Globus pallidus (tissue), 1 donor: Measurements from ENCODE around the gene BPTF.
A peak's percentile ranks its signal among the peaks of the same experiment; 100 is the strongest.
"Not testable (repeated sequence)": the region's sequence is repeated elsewhere in the genome, so short reads cannot be mapped to it uniquely, and the experiment has no call there.

Experiments
- DNase-seq: peaks from one replicate; pipeline ENCODE4 v3.0.0-alpha.2; 2015; ENCODE audit warnings: low spot score

Gene BPTF

DNA sequence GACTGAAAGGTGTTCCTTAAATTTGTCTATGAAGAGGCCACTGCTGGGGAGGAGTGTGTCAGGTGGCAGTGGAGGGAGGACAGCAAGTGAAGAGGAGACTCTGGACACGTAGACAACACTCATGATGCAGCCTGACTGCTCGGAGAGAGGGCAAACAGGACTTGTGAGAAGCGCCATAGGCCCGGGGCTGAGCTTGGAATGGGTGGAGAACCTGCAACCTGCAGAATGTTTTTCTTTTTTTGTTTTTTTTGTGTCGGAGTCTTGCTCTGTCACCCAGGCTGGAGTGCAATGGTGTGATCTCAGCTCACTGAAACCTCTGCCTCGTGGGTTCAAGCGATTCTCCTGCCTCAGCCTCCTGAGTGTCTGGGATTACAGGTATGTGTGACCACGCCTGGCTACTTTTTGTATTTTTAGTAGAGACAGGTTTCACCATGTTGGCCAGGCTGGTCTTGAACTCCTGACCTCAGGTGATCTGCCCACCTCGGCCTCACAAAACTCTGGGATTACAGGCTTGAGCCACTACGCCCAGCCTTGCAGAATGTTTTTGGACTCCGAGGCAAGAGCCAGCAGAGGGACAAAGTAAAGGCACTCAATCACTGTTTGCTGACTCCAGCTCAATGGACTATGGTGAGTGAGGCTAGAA, 189.9 kb downstream of the BPTF start:
- no peak for DNase-seq

DNA sequence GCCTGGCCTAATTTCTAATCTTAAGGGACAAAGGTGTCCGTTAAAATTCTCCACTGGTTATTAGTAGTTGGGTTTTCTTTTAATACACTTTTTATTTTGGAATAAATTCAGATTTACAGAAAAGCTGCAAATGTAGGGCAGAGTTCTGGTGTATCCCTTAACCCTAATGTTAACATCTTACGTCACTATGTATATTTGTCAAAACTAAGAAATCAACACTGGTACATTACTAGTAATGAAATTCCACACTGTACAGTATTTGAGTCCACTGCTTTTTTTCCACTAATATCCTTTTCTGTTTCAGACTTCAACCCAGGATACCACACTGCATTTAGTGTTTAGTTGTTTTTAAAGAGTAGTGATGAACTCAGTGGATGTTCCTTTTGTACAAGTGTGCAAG, 191.5 kb downstream of the BPTF start:
- DNase-seq, result no peak

DNA sequence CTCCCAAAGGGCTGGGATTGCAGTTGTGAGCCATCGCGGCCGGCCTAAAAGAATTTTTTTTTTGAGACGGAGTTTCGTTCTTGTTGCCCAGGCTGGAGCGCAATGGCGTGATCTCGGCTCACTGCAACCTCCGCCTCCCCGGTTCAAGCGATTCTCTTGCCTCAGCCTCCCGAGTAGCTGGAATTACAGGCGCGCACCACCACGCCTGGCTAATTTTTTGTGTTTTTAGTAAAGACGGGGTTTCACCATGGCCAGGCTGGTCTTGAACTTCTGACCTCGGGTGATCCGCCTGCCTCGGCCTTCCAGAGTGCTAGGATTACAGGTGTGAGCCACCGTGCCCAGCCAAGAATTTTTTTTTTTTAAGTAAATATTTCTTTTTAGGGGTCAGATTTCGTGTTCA, 193.2 kb downstream of the BPTF start:
- not testable (repeated sequence) for DNase-seq

DNA sequence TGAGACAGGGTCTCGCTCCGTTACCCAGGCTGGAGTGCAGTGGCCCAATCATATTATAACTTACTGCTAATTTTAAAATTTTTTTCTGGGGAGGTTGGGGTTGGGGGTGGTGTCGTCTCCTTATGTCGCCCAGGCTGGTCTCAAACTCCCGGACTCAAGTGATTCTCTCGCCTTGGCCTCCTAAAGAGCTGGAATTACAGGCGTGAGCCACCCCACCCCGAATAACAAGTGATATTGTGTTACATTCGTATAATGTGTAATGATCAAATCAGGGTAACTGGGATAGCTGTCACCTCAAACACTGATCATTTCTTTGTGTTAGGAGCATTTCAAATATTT, 194.0 kb downstream of the BPTF start:
- no peak for DNase-seq

DNA sequence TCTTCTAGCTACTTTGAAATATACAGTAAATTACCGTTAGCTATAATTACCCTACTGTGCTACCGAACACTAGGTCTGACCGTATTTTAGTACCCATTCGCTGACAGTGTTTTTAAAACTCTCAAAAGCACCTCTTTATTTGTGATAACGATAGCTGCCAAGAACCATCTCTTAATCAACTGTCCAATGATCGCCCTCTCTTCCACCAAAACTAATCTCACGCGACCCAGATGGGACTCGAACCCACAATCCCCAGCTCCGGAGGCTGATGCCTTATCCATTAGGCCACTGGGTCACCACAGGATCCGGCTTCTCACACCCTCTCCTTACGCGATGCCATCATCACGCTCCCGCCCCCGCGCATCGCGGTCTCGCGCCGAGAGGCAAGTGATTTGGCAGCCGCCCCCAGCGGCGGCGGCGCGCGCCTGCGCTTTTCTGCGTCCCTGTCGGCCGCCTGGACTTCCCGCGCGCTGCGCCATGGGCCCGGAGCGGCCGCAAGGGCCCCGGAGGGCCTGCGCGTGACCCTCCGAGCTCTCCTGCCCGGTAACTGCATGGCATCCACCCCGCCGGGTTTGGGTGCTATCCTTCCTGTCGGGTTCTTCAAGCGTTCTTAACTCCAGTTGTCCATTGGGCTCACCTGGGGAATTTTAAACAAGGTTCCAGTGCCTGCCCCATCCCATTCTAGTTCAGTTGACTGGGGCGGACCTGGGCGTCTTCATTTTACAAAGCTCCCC, 194.5 kb downstream of the BPTF start:
- DNase-seq, result peak; percentile 95

DNA sequence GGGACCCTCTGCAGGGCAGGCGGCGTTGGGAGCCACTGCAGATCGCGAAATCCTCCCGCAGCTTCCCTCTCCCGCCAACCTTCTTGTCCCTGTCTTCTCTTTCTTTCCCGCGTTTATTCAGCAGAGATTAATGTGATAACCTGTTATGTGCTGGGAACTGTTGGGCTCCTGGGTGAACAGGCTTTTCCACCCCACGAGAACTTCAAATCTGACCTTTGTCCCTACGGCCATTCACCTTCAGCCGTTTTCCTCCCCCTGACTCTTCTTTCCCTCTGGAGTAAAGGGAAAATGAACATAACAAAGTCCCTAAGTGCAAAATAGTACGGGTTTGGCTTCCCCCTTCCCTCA, 195.1 kb downstream of the BPTF start:
- DNase-seq, result no peak

DNA sequence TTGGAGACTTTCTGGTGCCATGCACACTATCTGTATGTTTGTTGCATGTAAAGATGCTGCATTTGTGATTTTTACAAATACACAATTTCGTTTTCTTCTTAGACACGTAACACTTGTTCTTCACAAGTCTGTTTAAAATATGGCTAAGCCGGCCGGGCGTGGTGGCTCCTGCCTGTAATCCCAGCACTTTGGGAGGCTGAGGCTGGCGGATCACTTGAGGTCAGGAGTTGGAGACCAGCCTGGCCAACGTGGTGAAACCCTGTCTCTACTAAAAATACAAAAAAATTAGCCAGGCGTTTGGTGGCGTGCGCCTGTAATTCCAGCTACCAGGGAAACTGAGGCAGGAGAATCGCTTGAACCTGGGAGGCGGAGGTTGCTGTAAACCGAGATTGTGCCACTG, 195.5 kb downstream of the BPTF start:
- not testable (repeated sequence) for DNase-seq

DNA sequence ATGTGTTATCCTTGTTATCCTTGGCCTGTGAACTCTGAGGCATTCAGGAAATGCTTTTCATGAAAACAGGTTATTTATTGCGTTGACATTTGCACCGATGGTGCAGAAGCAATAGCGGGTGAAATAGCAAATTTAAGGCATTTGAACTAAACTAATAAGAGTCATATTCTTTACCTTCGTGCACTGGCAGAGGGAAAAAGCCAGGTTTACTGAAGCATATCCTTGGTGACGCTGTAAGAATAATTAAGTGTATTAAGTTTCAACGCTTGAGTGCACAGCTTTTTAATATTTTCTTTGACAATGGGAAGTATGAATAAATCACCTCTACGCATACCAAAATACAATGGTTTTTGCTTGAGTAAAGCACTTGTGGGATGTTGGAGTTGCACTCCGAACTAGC, 196.7 kb downstream of the BPTF start:
- no peak for DNase-seq

DNA sequence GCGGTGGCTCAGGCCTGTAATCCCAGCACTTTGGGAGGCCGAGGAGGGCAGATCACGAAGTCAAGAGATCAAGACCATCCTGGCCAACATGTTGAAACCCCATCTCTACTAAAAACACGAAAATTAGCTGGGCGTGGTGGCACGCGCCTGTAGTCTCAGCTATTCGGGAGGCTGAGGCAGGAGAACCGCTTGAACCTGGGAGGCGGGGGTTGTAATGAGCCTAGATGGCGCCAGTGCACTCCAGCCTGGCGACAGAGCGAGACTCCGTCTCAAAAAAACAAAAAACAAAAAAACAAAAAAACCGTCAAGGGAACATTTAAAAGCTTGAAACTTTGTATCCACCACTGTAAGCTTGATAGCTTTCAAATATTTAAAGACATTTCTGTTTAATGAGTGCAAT, 197.2 kb downstream of the BPTF start:
- not testable (repeated sequence) for DNase-seq

DNA sequence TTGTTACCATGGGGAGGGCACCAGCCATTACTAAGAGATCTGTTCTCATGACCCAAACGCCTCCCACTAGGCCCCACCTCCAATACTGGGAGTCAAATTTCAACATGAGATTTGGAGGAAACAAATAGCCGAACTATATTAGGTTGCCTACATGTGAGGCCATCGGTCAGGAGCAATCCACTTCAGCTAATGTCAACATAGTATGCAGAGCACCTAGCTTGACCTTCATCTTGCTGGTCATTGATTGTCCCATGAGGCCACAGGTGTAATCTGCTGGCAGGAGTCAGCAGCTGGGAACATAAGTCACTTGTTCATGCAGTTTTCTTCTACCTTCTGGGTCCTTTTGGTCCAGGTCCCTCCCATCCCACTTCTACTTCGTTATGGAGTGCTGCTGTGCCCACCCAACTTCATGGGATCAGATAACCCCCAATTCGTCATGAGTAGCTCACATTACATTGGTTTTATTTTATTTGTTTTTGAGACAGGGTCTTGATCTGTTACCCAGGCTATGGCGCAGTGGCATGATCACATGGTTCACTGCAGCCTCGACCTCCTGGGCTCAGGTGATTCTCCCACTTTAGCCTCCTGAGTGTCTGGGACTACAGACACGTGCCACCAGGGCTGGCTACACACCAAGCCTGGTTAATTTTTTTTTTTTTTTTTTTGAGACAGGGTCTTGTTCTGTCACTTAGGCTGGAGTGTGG, 204.4 kb downstream of the BPTF start:
- DNase-seq, result no peak
